HG02884 (cell line): Measurements from ENCODE around the gene EGR1.

Experiments used
- ATAC-seq: cut with Tn5 transposase; IDR thresholded peaks from one replicate; pipeline ENCODE4 v1.9.1; 2021; ENCODE audit warnings: mild to moderate bottlenecking, moderate library complexity; ENCODE audit not compliant: unreplicated experiment

The EGR1 gene

GRCh38 chr5:138465261-138466124 is at the start of gene EGR1:
TSS of gene EGR1 (plus strand) at chr5:138465479. CDS start at chr5:138465762, 283 bp downstream.
- ATAC-seq, result peak; percentile 54

- no peak for ATAC-seq
These were observed 46.8 kb upstream of the EGR1 start for GRCh38 chr5:138418444-138418843.

- no peak for ATAC-seq
These were observed 40.2 kb upstream of the EGR1 start for GRCh38 chr5:138425079-138425478.

- no peak for ATAC-seq
These were observed 29.3 kb upstream of the EGR1 start for GRCh38 chr5:138435943-138436342.

GRCh38 chr5:138438003-138438723 is 27.1 kb upstream of the EGR1 start:
- no peak for ATAC-seq

GRCh38 chr5:138438724-138439476 is 26.4 kb upstream of the EGR1 start, which contains the start of gene REEP2:
TSS of gene REEP2 (plus strand) at chr5:138439057. CDS start at chr5:138439209, 152 bp downstream.
- no peak for ATAC-seq

GRCh38 chr5:138439477-138440158 is 25.7 kb upstream of the EGR1 start:
- no peak for ATAC-seq

- no peak for ATAC-seq
These were observed 24.9 kb upstream of the EGR1 start for GRCh38 chr5:138440159-138441073.

- no peak for ATAC-seq
These were observed 24.1 kb upstream of the EGR1 start for GRCh38 chr5:138441221-138441620.

- ATAC-seq, result no peak
These were observed 21.1 kb upstream of the EGR1 start for GRCh38 chr5:138444078-138444773.

GRCh38 chr5:138444774-138445546 is 20.3 kb upstream of the EGR1 start:
- no peak for ATAC-seq

GRCh38 chr5:138445547-138446271 is 19.6 kb upstream of the EGR1 start:
- no peak for ATAC-seq

- no peak for ATAC-seq
These were observed 17.2 kb upstream of the EGR1 start for GRCh38 chr5:138448070-138448469.

GRCh38 chr5:138448481-138449398 is 16.5 kb upstream of the EGR1 start:
- ATAC-seq, result no peak

GRCh38 chr5:138449501-138450239 is 15.6 kb upstream of the EGR1 start:
- peak; percentile 62 for ATAC-seq

GRCh38 chr5:138450971-138451370 is 14.3 kb upstream of the EGR1 start:
- ATAC-seq, result no peak
